Measurements from ENCODE around the gene CAMSAP2.

The CAMSAP2 gene

DNA sequence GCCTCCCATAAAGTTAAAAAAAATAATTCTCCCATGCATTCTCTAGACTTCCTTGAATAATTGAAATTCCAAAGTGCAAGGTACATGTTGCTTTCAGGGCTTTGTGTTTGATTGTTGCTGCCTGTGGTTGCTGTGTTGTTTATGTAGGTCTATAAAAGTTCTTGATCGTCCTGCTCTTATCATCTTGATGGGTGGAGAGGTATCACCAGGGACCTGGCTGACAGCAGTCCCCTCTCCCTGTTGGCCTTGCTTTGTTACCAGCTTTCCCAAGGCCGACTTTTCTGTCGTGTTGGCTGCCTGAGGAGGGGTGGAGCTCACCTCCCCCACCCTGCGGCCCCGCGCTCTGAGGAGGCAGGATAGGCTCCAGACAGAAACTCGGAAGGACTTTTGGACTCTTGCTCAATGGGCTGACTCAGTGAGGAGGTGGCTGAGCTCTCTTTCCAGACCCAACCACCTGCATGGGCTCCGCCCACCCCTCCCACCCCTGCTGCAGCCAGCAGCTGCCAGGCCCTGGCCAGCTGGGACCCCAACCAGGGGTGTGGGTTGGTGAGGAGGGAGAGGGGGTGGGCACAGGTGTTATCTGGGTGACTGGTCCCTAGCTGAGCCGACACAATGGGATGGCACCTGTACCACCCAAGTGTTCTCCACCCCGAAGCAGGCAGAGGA, 158.0 kb downstream of the CAMSAP2 start:
- no peak for DNase-seq (ENCODE audit: low read depth in 3 of 3)

DNA sequence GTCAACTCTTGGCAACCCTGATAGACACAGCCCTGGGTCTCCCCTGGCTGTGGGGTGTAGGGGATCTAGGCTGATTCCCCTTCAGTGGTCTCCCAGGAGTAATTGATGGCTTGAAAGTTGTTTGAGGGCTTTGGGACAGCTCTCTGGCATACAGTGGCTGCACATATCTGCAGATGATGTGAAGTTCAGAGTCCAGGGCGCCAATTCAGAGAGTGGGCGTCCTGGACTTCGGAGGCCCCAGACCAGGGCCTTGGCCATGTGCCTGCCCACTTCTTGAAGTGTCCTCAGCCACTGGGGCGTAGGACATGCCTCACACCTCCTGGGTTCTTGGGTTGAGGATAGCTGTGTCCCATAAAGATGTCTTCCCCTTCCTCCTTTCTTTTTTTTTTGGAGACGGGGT, 158.6 kb downstream of the CAMSAP2 start:
- no peak for DNase-seq (ENCODE audit: low read depth in 3 of 3)

DNA sequence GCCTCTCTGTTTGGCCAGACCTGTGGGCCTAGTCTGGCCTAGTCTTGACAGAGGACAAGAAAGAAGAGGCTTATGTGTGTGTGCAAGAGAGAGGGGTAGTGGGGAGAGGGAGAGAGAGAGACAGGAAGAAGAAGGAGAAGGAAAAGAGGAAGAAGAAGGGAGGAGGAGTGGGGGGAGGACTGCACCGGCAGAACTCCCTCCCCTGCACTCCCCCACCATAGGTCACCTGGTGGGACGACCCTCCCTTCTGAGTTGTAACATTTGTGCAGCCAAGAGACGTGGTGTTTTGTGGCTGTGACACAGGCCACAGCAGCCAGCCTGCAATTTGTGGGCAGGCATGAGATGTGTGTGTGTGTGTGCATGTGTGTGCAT, 160.3 kb downstream of the CAMSAP2 start:
- DNase-seq (ENCODE audit: low read depth in 3 of 3) = no peak

DNA sequence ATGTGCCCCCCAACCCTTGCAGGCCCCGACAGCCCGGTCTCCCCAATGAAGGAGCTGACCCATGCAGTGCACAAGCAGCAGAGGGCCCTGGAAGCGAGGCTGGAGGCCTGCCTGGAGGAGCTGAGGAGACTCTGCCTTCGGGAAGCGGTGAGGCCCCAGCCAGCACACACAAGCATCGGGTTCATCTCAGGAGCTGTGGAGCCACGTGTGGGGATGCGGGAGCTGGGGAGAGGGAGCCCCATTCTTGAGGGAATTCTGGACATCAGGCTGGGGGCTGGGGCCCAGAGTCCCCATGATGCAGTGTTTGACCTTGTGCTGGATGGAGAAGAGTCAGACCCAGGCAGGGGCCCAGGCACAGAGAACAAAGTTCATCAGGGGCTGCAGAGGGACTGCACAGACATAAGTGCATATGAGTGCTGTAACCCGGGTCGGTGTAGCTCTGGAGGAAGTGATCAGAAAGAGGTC, 160.8 kb downstream of the CAMSAP2 start:
- DNase-seq (ENCODE audit: low read depth in 3 of 3) = no peak

DNA sequence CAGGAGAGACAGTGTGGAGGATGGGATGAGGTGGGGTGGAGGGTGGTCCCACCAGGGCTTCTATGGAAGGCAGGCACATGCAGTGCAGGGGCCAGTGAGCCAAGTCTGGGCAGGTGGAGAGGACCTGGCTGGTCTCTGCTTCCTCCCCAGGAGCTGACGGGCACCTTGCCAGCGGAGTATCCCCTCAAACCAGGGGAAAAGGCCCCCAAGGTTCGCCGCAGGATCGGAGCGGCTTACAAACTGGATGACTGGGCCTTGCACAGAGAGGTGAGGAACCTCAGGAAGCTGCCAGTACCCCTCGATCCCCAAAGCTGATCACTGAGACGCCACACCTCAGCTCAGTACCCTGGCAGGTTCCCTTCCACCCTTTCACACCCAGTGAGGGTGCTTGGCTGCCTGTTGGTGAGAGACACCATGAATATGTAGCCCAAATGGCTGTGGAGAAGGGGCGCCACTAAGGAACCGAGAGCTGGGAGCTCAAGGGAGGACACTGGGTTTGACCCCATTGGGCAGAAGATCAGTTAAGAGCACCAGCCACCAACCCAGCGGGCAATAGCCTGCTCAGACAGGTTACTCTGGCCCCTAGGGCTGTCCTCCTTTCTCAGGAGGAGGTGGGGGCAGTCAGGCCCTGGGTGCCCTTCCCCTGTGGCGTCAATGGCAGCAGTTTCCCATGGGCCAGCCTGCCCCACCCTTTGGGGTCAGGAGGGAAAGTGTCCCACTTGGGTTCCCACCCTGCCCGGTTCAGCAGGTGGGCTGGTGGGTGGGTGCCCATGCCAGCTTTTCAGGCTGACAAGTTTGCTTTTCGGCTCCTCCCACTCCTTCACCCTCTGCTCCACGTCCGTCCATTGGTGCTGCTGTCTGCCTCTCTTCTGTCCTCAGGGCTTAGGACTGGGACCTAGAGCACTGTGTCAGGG, 161.5 kb downstream of the CAMSAP2 start:
- no peak for DNase-seq (ENCODE audit: low read depth in 3 of 3)

DNA sequence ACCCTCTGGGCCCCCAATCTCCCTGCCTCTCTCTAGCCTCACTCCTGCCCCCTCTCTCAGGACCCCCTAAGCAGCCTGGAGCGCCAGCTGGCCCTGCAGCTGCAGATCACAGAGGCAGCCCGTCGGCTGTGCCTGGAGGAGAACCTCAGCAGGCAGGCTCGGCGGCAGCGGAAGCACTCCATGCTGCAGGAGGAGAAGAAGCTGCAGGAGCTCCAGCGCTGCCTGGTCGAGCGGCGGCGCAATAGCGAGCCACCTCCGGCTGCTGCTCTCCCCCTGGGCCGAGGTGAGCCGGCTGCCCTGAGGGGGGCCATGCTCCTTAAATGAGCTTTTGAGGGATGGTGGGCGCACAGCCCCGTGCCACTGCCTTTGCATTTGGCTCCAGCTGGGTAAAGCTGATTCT, 162.2 kb downstream of the CAMSAP2 start:
- DNase-seq (ENCODE audit: low read depth in 3 of 3) = no peak

DNA sequence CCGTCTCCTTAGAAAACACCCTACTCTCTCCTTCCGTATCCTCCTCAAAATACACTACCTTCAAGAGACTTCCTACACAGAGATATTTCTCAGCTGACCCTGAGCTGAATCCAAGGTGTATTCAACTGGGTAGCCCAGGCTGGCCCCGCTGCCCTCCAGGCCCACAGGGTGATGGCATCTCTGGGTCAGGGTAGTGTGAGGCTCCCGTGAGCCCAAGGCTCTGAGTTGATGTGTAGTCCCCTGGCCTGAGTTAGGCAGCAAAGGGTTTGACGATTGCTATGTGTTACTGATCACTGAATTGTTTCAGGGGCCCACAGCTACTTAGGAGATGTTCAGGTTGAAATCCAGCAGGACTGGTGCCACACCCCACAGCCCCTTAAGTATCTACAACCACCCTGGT, 162.7 kb downstream of the CAMSAP2 start:
- DNase-seq (ENCODE audit: low read depth in 3 of 3) = no peak

DNA sequence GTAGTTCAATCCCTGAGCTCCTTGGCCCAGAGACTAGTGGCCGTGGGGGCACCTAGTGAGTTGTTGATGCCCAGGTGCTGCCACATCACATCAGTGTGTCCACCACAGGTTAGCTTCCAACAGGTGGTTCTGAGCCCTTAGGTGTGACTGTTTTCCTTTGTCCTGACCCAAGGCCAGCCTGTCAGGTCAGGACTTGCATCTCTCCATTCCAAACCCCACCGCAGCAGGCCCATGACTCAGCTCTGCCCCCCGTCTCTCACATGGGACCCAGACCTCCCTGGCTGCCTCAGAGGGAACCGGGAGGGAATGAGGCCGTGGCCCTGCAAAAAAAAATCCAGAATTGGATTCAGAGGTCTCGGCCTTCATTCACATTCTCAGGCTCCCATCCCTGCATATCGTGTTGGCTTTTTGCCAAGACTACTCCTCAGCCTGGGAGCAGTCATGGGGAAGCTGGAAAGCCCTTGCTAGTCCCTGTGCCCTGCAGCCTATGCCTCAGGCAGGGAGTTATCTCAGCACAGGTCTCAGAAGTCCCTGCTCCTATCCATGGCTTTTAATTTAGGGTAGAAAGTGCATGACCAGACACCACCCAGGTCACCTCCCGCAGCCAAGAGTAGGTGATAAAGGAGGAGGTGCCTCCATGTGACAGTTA, 163.2 kb downstream of the CAMSAP2 start:
- DNase-seq (ENCODE audit: low read depth in 3 of 3) = no peak

DNA sequence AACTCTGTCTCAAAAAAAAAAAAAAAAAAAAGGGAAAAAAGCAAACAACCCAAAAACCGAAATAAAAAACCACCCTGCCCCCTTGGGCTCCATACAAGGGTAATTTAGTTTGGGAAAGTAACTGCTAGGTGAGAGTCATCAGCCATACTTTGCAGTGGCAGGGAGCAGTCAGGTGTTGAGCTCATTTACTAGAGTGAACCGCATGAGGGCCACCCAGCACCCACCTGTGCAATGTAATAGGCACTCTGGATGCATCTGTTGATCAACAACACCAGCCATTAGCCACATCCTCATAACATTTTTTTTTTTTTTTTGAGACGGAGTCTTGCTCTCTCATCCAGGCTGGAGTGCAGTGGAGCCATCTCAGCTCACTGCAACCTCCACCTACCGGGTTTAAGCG, 165.1 kb downstream of the CAMSAP2 start:
- no peak for DNase-seq (ENCODE audit: low read depth in 3 of 3)

DNA sequence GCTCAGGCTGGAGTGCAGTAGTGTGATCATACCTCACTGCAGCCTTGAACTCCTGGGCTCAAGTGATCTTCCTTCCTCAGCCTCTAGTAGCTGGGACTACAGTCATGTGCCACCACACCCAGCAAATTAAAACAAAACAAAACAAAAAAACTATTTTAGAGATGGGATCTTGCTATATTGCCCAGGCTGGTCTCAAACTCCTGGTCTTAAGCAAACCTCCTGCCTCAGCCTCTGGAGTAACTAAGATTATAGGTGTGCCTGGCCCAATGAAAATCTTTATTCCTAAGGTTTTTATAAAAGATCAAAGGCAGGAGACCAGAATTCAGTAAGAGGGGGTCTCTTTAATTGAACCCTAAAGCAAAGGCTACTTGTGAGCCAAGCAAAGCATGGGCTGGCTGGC, 166.1 kb downstream of the CAMSAP2 start:
- no peak for DNase-seq (ENCODE audit: low read depth in 3 of 3)

DNA sequence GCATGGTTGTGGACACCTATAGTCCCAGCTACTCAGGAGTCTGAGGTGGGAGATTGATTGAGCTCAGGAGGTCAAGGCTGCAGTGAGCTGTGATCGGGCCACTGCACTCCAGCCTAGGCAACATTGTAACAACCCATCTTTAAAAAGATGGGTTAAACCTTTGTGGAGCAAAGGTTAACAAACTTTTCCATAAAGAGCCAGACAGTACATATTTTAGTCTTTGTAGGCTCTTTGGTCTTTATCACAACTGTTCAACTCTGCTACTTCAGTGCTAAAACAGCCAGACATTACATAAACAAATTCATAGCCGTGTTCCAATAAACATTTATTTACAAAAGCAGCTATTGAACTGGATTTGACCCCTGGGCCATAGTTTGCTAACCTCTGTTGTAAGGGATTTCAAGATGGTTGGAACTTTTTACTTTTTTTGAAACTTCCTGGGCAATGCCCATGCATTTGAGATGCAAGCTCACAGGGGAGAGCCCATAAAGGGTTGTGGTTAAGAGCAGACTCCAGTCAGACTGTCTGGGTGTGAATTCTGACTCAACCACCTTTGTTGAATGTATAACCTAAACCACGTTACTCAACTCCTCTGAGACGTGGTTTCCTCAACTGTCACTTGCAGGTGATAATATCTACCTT, 166.8 kb downstream of the CAMSAP2 start:
- peak in 2 of 3 donors; percentile 29 to 31 for DNase-seq (ENCODE audit: low read depth in 3 of 3)

DNA sequence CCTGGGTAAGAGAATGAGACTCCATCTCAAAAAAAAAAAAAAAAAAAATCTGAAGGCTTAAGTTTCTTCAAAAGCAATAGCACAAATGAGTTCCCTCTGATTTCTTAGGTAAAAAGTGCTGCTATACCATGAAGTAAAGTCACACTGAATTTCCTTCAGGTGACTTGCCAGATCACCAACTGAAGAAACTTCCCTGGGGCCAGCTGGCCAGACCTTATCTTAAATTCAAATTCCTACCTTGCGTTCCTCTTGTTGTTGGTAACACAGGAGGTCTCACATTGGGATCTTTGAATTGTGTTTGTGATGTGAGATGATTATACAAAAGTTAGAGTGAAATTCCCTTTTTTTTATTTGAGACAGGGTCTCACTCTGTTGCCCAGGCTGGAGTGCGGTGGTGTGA, 167.8 kb downstream of the CAMSAP2 start:
- no peak for DNase-seq (ENCODE audit: low read depth in 3 of 3)

DNA sequence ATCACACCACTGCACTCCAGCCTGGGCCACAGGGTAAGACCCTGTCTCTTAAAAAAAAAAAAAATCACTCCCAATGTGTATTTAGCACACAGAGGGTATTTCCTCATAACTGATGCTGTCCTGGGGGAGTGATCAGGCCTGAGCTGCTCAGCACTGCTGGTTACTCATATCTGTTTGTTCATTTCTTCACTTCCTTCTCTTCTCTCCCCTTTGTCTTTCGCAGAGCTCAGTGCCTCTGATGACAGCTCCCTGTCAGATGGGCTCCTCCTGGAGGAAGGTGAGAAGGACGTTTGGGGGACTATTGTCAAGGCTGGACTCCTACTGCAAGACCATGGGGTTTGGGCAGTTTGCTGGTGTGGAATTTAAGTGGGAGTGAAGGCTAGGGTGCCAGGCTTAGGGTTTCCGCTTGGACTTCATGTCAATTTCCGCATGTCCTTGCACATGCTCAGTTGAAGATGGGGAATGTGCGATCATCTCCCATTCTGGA, 169.0 kb downstream of the CAMSAP2 start:
- no peak for DNase-seq (ENCODE audit: low read depth in 3 of 3)

DNA sequence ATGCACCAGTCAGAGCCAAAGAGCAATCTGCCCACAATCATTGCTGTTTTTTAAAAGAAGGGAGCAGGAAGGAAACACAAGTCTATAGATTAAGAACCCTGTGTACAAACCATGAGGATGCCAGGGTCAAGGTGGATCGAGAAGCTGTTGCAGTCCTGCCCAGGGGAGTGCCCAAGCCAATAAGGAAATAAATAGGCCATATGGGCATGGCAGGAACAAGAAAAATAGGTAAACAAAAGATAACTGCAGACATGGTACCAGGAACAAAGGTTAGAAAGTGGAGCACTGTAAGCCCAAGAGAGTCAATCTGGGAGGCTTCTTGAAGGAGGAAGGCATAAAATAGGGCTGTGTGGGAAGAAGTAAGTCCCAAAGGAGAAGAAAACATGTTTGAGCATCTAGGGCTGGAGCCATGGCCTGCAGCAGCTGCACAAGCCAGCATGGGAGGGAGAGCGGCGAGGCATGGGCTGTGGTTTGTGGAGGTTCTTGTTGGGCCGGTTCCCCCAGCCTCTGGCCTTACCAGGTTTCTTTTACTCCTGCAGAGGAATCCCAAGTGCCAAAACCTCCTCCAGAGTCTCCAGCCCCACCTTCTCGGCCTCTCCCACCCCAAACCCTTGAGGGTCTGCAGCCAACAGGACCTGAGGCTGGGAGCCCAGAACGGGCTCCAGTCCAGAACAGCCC, 169.6 kb downstream of the CAMSAP2 start:
- DNase-seq (ENCODE audit: low read depth in 3 of 3) = no peak

DNA sequence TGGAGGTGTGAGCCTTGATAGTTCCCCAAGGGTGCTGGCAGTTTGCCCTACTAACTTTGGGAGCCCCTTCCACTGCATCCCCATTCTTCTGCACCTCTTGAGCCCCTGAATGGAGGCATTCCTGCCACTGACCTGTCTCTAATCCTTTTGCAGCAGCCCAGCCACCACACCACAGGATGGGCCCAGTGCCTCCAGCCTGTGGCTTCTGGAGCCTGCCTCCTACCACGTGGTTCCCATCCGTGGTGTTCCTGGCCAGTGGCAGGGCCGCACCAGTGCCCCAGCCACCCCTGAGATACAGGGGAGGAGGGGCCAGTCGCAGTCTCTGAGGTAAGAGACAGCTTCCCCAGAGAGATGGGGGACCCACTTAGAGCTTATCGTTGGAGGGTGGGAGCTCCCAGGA, 170.4 kb downstream of the CAMSAP2 start:
- no peak for DNase-seq (ENCODE audit: low read depth in 3 of 3)

DNA sequence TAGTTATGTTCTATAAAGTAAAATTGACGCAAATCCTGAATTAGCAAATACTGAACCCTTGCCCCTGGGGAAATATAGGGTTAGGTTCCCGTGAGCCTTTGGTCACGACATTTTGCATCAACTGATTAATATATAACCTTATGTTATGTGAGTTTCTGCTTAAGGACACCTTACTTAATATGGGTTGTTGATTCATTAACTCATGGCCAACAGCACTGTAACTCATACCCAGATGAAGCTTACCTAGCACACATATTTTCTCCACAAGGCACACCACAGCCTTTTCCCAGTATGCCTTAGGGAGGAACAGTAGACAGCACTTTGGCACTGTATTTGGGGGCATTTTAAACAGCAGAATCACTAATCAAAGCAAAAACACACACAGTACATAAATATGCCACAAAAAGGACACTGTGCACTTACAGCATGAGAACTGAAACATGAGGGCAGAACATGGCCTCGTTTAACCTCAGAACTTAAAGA, 171.1 kb downstream of the CAMSAP2 start:
- DNase-seq (ENCODE audit: low read depth in 3 of 3) = no peak

Data from stimulated activated CD4-positive, alpha-beta T cell treated with anti-CD3 and anti-CD28 coated beads, TNF-alpha, amount 100 ng/mL, for 48 hours (primary cell).